ENCODE results near the gene FSD1.

The FSD1 gene

DNA sequence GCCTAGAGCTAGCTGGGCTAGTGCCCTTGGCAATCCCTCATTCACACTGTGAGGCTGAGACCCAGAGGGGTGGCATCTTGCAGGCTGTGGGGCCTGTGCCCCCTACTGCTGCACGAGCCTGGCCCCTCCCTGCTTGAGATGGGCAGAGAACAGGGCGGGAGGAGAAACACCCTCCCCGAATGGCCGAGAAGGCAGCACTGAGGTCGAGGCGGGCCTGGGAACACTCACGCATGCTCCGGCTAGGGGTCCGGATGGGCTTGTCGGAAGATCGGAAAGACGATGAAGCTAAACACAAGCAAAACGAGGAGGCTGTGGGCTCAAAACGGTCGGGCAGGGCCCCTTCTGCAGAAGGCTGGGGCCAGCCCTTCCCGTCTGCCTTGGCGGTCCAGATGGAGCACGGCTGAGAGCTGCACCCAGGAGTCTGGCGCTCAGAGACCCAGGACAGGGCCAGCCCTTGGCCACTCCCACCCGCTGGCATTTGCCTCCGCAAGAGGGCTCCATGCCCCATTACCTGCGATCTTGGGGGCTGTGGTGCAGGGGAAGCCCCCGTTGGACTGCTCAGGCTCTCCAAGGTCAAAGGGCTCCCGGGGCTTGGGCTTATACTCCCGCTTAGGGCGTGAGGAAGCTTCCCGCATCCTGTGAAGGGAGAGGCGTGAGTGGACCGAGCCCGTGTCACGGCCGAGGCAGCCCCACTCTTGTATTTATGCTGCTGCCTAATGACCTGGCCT, 57.9 kb downstream of the FSD1 start:
- Histone ChIP-seq H3K27ac (ENCODE audit: low read depth, low read length, poor library complexity, severe bottlenecking) (no peak overlapping the region), H4K20me1 (ENCODE audit: insufficient read depth, low read length) (no peaks in the 10 kb centered on the region), H3K4me3 (ENCODE audit: low read depth, low read length, poor library complexity, severe bottlenecking) (no peak overlapping the region), H3K79me2 (ENCODE audit: insufficient read depth, low read length) (no peaks in the 10 kb centered on the region), H2AFZ (ENCODE audit: low read length) (no peak overlapping the region), H3K36me3 (ENCODE audit: insufficient read depth, low read length) (peaks cover 60% of the 10 kb centered on the region), H3K4me2 (ENCODE audit: low read length) (no peak overlapping the region), H3K9me3 (ENCODE audit: low read length) (no peaks in the 10 kb centered on the region), H3K9ac (ENCODE audit: low read length) (no peak overlapping the region), H3F3A (ENCODE audit: insufficient read depth, low read length) (no peaks in the 10 kb centered on the region), H3K27me3 (ENCODE audit: insufficient read depth, low read length) (no peaks in the 10 kb centered on the region), H3K4me1 (ENCODE audit: insufficient read depth, low read length, severe bottlenecking) (no peaks in the 10 kb centered on the region), H3K9me2 (ENCODE audit: low read depth, low read length) (no peaks in the 10 kb centered on the region)
- no peak for TF ChIP-seq EZH2 (IDR thresholded peaks at IDR 0.05; ENCODE audit: borderline replicate concordance, low read length)
- TF ChIP-seq, protein P1, sequence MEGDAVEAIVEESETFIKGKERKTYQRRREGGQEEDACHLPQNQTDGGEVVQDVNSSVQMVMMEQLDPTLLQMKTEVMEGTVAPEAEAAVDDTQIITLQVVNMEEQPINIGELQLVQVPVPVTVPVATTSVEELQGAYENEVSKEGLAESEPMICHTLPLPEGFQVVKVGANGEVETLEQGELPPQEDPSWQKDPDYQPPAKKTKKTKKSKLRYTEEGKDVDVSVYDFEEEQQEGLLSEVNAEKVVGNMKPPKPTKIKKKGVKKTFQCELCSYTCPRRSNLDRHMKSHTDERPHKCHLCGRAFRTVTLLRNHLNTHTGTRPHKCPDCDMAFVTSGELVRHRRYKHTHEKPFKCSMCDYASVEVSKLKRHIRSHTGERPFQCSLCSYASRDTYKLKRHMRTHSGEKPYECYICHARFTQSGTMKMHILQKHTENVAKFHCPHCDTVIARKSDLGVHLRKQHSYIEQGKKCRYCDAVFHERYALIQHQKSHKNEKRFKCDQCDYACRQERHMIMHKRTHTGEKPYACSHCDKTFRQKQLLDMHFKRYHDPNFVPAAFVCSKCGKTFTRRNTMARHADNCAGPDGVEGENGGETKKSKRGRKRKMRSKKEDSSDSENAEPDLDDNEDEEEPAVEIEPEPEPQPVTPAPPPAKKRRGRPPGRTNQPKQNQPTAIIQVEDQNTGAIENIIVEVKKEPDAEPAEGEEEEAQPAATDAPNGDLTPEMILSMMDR (IDR thresholded peaks at IDR 0.05; ENCODE audit: low read length) = no peak

DNA sequence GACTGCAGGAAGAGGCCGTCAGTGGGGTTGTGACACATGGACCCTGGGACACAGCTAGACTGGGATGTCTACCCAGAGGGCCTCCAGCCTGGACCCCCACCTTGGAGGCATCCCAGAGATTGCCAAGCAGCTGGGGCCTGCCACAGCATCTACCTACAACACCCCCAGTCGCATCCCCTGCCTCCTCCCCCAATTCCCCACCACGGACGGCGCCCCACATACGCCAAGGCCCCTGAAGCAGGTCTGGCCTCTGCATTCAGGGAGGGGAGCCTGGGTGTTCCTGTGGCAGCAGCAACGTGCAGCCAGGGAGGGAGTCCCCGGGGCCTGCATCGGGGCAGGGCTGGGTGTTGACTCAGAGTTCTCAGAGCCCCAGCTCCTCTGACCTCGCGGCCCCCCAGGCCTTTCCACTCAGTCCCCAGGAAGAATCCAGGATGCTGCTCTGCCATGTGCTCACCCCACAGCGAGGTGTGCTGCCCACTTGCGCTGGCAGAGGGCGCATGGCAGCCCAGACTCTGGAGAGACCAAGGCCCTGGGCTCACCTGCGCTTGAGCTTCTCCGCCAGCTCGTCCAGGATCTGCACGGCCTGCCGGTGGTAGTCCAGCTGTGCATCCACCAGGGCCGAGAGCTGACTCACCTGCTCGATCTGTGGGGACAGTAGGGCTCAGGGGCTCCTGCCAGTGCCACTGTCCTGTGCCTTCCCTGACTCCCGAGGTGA, 58.6 kb downstream of the FSD1 start:
- no peak for TF ChIP-seq EZH2 (IDR thresholded peaks at IDR 0.05; ENCODE audit: borderline replicate concordance, low read length)
- TF ChIP-seq, protein P1 (IDR thresholded peaks at IDR 0.05; ENCODE audit: low read length) = peak; percentile 65
- Histone ChIP-seq H3K4me2 (ENCODE audit: low read length) (no peak overlapping the region), H3K4me1 (ENCODE audit: insufficient read depth, low read length, severe bottlenecking) (no peaks in the 10 kb centered on the region), H3K9ac (ENCODE audit: low read length) (no peak overlapping the region; the same call in 1 of the 2 replicates), H4K20me1 (ENCODE audit: insufficient read depth, low read length) (no peaks in the 10 kb centered on the region), H3K79me2 (ENCODE audit: insufficient read depth, low read length) (no peaks in the 10 kb centered on the region), H3K9me2 (ENCODE audit: low read depth, low read length) (no peaks in the 10 kb centered on the region), H3K27me3 (ENCODE audit: insufficient read depth, low read length) (no peaks in the 10 kb centered on the region), H3K36me3 (ENCODE audit: insufficient read depth, low read length) (peaks cover 55% of the 10 kb centered on the region; the same call in 1 of the 2 replicates), H3F3A (ENCODE audit: insufficient read depth, low read length) (no peaks in the 10 kb centered on the region), H2AFZ (ENCODE audit: low read length) (no peak overlapping the region), H3K27ac (ENCODE audit: low read depth, low read length, poor library complexity, severe bottlenecking) (peak overlapping the region; percentile 31), H3K4me3 (ENCODE audit: low read depth, low read length, poor library complexity, severe bottlenecking) (no peak overlapping the region), H3K9me3 (ENCODE audit: low read length) (no peaks in the 10 kb centered on the region)

DNA sequence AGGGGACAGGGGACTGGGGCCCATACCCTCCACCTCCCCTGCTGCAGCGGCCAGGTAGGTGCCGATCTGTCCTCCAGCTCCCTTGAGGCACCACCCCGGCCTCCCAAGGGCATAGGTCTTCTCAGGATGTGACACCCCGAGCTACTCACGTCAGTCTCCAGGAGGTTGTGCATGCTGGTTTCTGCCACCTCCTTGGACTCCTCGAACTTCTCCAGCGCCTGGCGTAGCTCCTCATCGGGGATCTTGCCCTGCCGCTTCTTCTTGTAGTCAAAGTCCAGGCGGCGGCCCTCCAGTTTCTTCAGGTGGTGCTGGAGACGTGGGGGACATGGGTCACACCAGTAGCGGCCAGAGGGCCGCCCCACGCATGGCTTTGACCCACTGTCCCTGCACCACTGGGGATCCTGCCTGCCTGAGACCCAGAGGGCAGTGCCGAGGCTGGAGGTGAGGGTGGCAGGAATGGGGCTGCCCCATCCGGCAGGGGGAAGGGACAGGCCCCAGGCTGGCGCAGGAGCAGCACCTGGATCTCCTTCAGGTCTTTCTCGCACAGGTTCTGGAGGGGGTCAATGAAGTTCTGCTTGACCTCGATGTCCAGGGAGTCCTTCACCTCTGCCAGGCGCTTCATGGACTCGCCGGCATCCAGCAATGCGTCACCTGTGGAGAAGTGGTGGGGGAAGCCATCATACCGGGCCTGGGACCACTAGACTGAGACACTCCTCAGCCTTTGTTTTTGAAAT, 59.3 kb downstream of the FSD1 start:
- Histone ChIP-seq H3K36me3 (ENCODE audit: insufficient read depth, low read length) (peaks cover 52% of the 10 kb centered on the region; the same call in 1 of the 2 replicates), H3K4me1 (ENCODE audit: insufficient read depth, low read length, severe bottlenecking) (peaks cover under 1% of the 10 kb centered on the region), H3K27ac (ENCODE audit: low read depth, low read length, poor library complexity, severe bottlenecking) (peak overlapping the region; percentile 31), H3K9me3 (ENCODE audit: low read length) (no peaks in the 10 kb centered on the region), H3K9me2 (ENCODE audit: low read depth, low read length) (no peaks in the 10 kb centered on the region), H3K9ac (ENCODE audit: low read length) (no peak overlapping the region; the same call in 1 of the 2 replicates), H3F3A (ENCODE audit: insufficient read depth, low read length) (no peaks in the 10 kb centered on the region), H3K27me3 (ENCODE audit: insufficient read depth, low read length) (no peaks in the 10 kb centered on the region), H2AFZ (ENCODE audit: low read length) (no peak overlapping the region), H3K4me3 (ENCODE audit: low read depth, low read length, poor library complexity, severe bottlenecking) (no peak overlapping the region), H4K20me1 (ENCODE audit: insufficient read depth, low read length) (no peaks in the 10 kb centered on the region), H3K79me2 (ENCODE audit: insufficient read depth, low read length) (no peaks in the 10 kb centered on the region), H3K4me2 (ENCODE audit: low read length) (no peak overlapping the region)
- no peak for TF ChIP-seq EZH2 (IDR thresholded peaks at IDR 0.05; ENCODE audit: borderline replicate concordance, low read length)
- TF ChIP-seq, protein P1 (IDR thresholded peaks at IDR 0.05; ENCODE audit: low read length) = no peak

Data from OCI-LY1 (cell line).